Mucosa of descending colon (tissue), 3 donors: ENCODE measurements around the gene SRPK2. TPM values are rescaled to one million over a fixed set of nuclear protein-coding genes. Genes with fewer than 3 reads are reported as not detected.

ENCODE experiments used
- ATAC-seq: fragments of 200-7000 bp; cut with Tn5 transposase; one replicate; pipeline ENCODE4 v1.9.1; 2020; ENCODE audit warnings: mild to moderate bottlenecking, moderate library complexity
- DNase-seq, 3 donors: peaks; one replicate each; pipeline ENCODE4 v3.0.0-alpha.2; 2020
- H3K36me3 ChIP-seq: fragments of 200-600 bp; one replicate; pipeline ENCODE4 v1.8.0; 2021; ENCODE audit warnings: low read depth, mild to moderate bottlenecking
- H3K4me1 ChIP-seq: fragments of 200-600 bp; one replicate; pipeline ENCODE4 v1.8.0; 2021; ENCODE audit warnings: low read depth, mild to moderate bottlenecking
- H3K4me3 ChIP-seq: fragments of 200-600 bp; one replicate; pipeline ENCODE4 v1.8.0; 2021; ENCODE audit warnings: mild to moderate bottlenecking
- H3K9me3 ChIP-seq: fragments of 200-600 bp; one replicate; pipeline ENCODE4 v1.8.0; 2021; ENCODE audit warnings: mild to moderate bottlenecking
- intact Hi-C, 2 donors: fragments of 100-400 bp; cut with DNase I in 1 of 2; cut with micrococcal nuclease in 1 of 2; formaldehyde crosslinking; loops; one replicate each; pipeline versions ENCODE4 v1.11.0 to v1.11.1; 2022; cut with DNase I, micrococcal nuclease
- total RNA-seq, 3 donors: library from RNA; stranded (reverse); fragmentation: NEBNext Ultra II Directional in 2 of 3; extraction: Animal tissue kit (Norgen Biotek cat#: 25700) in 2 of 3; gene quantifications; one replicate each; pipeline versions ENCODE4 v1.2.1 to v1.2.4, GENCODE V29; 2021 to 2023
- TF ChIP-seq, protein P1 (sequence below): fragments of 200-600 bp; IDR thresholded peaks from one replicate; pipeline ENCODE4 v1.8.0; 2022; ENCODE audit warnings: antibody characterized with exemption, mild to moderate bottlenecking
- donor health status: DM: no; HTN: no; CAD: no; lungs with moderate emphysema.
- donor health status: DM: no; HTN: no; CAD: no.
- donor health status: DM: no; HTN: yes; CAD: no.

SRPK2 gene
- total RNA-seq, 3 donors from 2014 or later, result 25.7 to 59.2 (median 31.6) TPM

DNA sequence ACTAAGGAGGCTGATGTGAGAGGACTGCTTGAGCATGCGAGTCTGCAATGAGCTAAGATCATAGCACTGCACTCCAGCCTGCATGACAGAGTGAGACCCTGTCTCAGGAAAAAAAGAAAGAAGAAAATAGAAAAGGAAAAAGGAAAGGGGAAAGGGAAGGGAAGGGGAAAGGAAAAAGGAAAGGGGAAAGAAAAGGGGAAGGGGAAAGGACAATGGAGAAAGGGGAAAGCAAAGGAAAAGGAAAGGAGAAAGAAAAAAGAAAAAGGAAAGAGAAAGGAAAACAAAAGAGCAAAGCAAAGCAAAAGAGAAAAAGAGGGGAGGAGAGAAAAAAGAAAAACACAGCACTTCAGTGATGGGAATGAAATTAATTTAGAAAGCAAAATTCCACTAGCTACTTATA is 179.3 kb downstream of the SRPK2 start:
- no peak for DNase-seq
- no peak overlapping the region for H3K4me3 ChIP-seq
- TF ChIP-seq, protein P1, sequence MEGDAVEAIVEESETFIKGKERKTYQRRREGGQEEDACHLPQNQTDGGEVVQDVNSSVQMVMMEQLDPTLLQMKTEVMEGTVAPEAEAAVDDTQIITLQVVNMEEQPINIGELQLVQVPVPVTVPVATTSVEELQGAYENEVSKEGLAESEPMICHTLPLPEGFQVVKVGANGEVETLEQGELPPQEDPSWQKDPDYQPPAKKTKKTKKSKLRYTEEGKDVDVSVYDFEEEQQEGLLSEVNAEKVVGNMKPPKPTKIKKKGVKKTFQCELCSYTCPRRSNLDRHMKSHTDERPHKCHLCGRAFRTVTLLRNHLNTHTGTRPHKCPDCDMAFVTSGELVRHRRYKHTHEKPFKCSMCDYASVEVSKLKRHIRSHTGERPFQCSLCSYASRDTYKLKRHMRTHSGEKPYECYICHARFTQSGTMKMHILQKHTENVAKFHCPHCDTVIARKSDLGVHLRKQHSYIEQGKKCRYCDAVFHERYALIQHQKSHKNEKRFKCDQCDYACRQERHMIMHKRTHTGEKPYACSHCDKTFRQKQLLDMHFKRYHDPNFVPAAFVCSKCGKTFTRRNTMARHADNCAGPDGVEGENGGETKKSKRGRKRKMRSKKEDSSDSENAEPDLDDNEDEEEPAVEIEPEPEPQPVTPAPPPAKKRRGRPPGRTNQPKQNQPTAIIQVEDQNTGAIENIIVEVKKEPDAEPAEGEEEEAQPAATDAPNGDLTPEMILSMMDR, result no peak
- H3K36me3 ChIP-seq, result no peaks in the 10 kb centered on the region
- ATAC-seq, result no peak
- H3K4me1 ChIP-seq, result peaks cover 5% of the 10 kb centered on the region
- H3K9me3 ChIP-seq, result no peaks in the 10 kb centered on the region
- intact Hi-C loops, result no loop called here

DNA sequence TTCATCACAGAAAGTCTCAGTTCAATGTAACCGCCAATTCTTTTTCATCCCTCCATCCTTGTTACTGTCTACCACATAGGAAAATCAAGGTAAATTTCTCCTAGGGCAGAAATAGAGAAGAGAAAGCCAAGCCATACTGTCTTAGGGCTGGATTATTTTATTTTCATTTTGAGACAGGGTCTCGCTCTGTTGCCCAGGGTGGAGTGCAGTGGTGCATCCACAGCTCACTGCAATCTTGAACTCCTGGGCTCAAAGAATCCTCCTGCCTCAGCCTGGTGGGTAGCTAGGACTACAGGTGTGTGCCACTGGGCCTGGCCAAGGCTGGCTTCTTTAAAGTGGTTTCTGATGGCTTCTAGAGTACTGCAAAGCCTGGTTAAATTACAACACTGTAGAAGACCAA is 181.7 kb downstream of the SRPK2 start:
- Histone ChIP-seq H3K4me3 (no peak overlapping the region), H3K4me1 (peaks cover 5% of the 10 kb centered on the region), H3K9me3 (no peaks in the 10 kb centered on the region), H3K36me3 (no peaks in the 10 kb centered on the region)
- intact Hi-C loops, result no loop called here
- TF ChIP-seq, protein P1, result no peak
- ATAC-seq, result no peak
- no peak for DNase-seq

DNA sequence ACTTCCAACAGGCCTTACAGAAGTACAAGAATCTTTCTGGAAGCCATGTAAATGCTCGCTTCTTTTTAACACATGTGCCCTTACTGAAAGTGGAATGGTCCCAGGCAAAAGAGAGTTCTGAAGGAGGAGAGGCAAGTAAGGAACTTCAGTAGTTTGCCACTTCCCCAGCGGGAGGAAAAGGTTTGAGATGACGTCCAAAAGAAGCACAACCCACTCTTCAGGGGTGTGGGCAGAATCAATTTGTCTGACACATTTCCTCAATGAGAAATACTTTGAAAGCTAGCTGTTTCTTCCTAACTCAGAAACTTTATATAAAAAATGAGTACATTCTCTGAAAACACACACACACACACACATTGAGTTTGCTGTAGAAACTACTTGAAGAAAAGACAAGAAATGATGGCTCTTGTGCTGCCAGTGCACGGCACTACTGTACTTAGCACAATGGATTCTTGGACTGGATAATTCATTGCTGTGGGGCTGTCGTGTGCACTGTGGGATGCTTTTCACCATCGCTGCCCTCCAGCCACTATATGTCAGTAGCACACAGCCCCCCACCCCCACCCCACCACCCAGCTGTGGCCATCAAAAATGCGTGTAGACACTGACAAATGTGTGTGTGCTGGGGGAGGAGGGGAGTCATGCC is 183.0 kb downstream of the SRPK2 start:
- ATAC-seq, result no peak
- Histone ChIP-seq H3K9me3 (no peaks in the 10 kb centered on the region), H3K4me1 (no peaks in the 10 kb centered on the region), H3K36me3 (no peaks in the 10 kb centered on the region), H3K4me3 (no peak overlapping the region)
- DNase-seq, result no peak
- intact Hi-C loops, result no loop called here
- TF ChIP-seq, protein P1, result no peak

DNA sequence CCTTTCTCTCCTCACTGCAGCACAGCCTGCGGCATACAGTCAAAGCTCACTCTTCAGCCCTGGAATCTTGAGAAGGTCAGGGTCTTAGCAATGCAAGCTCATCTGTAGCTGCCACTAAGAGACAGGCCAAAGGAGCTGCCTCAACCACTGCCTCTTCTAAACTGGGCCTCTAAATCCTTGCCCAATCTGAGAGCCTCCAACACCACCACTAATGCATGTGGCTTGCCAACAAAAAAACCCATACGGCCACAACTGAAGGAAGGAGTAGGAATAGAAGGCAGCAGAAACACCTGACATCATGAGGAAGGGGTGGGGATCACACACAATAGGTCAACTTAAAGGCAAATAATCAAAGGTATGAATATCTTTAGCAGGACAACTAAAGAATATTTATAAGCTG is 183.8 kb downstream of the SRPK2 start:
- Histone ChIP-seq H3K4me3 (no peak overlapping the region), H3K4me1 (no peaks in the 10 kb centered on the region), H3K36me3 (no peaks in the 10 kb centered on the region), H3K9me3 (no peaks in the 10 kb centered on the region)
- TF ChIP-seq, protein P1, result no peak
- ATAC-seq (no peak), DNase-seq (no peak)
- intact Hi-C loops, result no loop called here

DNA sequence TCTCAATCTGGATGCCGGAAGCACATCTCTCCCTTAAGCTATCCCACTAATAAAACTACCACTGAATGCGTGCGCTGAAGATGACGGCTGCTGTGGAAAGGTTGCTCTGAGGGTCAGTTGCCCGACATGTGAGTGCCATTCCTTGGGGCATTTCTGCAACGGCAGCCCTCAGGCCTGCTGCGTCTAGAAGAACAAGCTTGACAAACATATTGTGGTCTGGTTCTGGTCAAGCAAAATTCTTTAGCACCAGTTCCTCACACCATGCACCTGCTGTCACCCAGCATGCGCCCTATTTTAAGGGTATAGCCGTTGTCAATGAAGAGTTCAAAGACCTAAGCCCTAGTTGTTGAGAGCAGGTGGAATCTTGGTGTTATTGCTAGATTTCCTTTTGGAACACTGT is 184.2 kb downstream of the SRPK2 start:
- ATAC-seq, result no peak
- TF ChIP-seq, protein P1, result no peak
- no peak for DNase-seq

DNA sequence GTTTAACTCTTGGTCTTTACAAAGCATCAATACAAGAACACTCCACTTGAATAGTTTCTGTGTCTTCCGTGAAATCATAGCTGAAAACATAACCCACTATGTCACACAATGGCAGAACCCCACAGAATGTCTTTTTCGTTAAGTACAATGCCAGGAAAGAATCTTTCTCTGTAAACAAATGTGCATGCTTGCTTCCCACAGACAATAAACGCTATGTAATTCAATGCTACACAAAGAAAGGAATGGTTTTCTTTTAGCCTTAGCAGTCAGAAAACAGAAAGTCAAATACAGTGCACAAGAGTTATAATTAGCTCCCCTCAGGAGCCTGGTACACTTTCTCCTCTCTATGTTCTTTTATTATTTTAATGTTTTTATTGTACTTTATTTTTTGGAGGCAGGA is 186.1 kb downstream of the SRPK2 start:
- Histone ChIP-seq H3K36me3 (no peaks in the 10 kb centered on the region), H3K9me3 (no peaks in the 10 kb centered on the region), H3K4me1 (no peaks in the 10 kb centered on the region), H3K4me3 (no peak overlapping the region)
- ATAC-seq (no peak), DNase-seq (no peak)
- intact Hi-C loops, result no loop called here
- TF ChIP-seq, protein P1, result no peak

More for the DNA sequence above, 184.2 kb downstream of the SRPK2 start:
- no peaks in the 10 kb centered on the region for H3K4me1 ChIP-seq
- no peaks in the 10 kb centered on the region for H3K36me3 ChIP-seq
- intact Hi-C loops, result no loop called here
- H3K4me3 ChIP-seq, result no peak overlapping the region
- no peaks in the 10 kb centered on the region for H3K9me3 ChIP-seq
